H1 (cell line): ENCODE results near the gene SH3PXD2B. TPM values are rescaled to one million over a fixed set of nuclear protein-coding genes. Genes with fewer than 3 reads are reported as not detected.

Experiments used
- CTCF ChIA-PET: fragments of 300-600 bp; sonication (Branson Sonifier 250); formaldehyde crosslinking; loops from one replicate; lab custom pipeline; 2021; ENCODE audit not compliant: partially characterized antibody; lab: Charles Lee
- POLR2A ChIA-PET: fragments of 300-600 bp; sonication (Branson Sonifier 250); formaldehyde crosslinking; loops from one replicate; lab custom pipeline; 2021; ENCODE audit warnings: inconsistent platforms; ENCODE audit not compliant: partially characterized antibody; lab: Charles Lee
- DNase-seq, 2 experiments: peaks; one replicate each; pipeline versions ENCODE4 v3.0.0 to v3.0.0-alpha.2; 2010 to 2022; ENCODE audit warnings: low spot score in 2 of 2, low read depth in 1 of 2, mixed read lengths in 1 of 2
- FAIRE-seq: peaks from 2 replicates; lab custom pipeline; 2011; peaks lifted over from hg19 to GRCh38; lab: Jason Lieb, UNC
- H2AFZ ChIP-seq: 2 replicates; pipeline ENCODE4 v1.8.1; 2012; ENCODE audit warnings: low read length, inconsistent platforms
- H2AK5ac ChIP-seq: 2 replicates; pipeline ENCODE4 v1.6.1; 2013; ENCODE audit warnings: low read depth, low read length
- H2BK120ac ChIP-seq: replicated peaks from 2 replicates; pipeline ENCODE3; 2013; ENCODE audit warnings: low read depth, low read length, inconsistent platforms
- H2BK12ac ChIP-seq: 2 replicates; pipeline ENCODE4 v1.6.1; 2013; ENCODE audit warnings: low read depth, low read length
- H2BK15ac ChIP-seq: 2 replicates; pipeline ENCODE4 v1.6.1; 2013; ENCODE audit warnings: low read length
- H2BK20ac ChIP-seq: 2 replicates; pipeline ENCODE4 v1.6.1; 2013; ENCODE audit warnings: low read length
- H2BK5ac ChIP-seq: 2 replicates; pipeline ENCODE4 v1.6.1; 2013; ENCODE audit warnings: low read depth, low read length
- H3K14ac ChIP-seq: 2 replicates; pipeline ENCODE4 v1.6.1; 2013; ENCODE audit warnings: inconsistent platforms; ENCODE audit not compliant: insufficient read length
- H3K18ac ChIP-seq: 2 replicates; pipeline ENCODE4 v1.6.1; 2013; ENCODE audit warnings: low read length; ENCODE audit errors: extremely low read depth
- H3K23ac ChIP-seq: 2 replicates; pipeline ENCODE4 v1.6.1; 2013; ENCODE audit warnings: inconsistent platforms; ENCODE audit not compliant: insufficient read length
- H3K23me2 ChIP-seq: 2 replicates; pipeline ENCODE4 v1.6.1; 2013; ENCODE audit warnings: low read depth, low read length
- H3K27ac ChIP-seq: 2 replicates; pipeline ENCODE4 v1.6.1; 2011; ENCODE audit warnings: low read depth, low read length, inconsistent platforms
- H3K27me3 ChIP-seq, 4 experiments: replicated peaks in 1 of 4; 1 replicate in 1 of 4; 2 replicates in 3 of 4; pipeline versions ENCODE4 v1.6.1 to v1.8.1; 2011 to 2013; ENCODE audit warnings: low read length in 3 of 4, mild to moderate bottlenecking in 3 of 4, inconsistent platforms in 2 of 4, mixed read lengths in 2 of 4, moderate library complexity in 1 of 4; ENCODE audit not compliant: control insufficient read depth in 3 of 4, insufficient read depth in 3 of 4; ENCODE audit errors: extremely low read depth in 1 of 4
- H3K36me3 ChIP-seq, 4 experiments: 2 replicates each; pipeline versions ENCODE4 v1.6.1 to v1.8.1; 2011 to 2013; ENCODE audit warnings: mild to moderate bottlenecking in 4 of 4, low read length in 3 of 4, moderate library complexity in 2 of 4, control low read depth in 1 of 4, inconsistent platforms in 1 of 4; ENCODE audit not compliant: insufficient read depth in 4 of 4, control insufficient read depth in 2 of 4
- H3K4ac ChIP-seq: replicated peaks from 2 replicates; pipeline ENCODE3; 2013; ENCODE audit warnings: low read length, low read depth, mixed read lengths, inconsistent platforms; ENCODE audit not compliant: insufficient read length
- H3K4me1 ChIP-seq, 4 experiments: replicated peaks in 1 of 4; 1 replicate in 1 of 4; 2 replicates in 3 of 4; pipeline versions ENCODE4 v1.6.1 to v1.8.1; 2011 to 2013; ENCODE audit warnings: low read length in 3 of 4, inconsistent platforms in 2 of 4, mixed read lengths in 1 of 4; ENCODE audit not compliant: insufficient read depth in 4 of 4, control insufficient read depth in 3 of 4
- H3K4me2 ChIP-seq, 2 experiments: 2 replicates each; pipeline versions ENCODE4 v1.6.1 to v1.8.1; 2011 to 2013; ENCODE audit warnings: low read depth in 2 of 2, low read length in 2 of 2, control low read depth in 1 of 2, inconsistent platforms in 1 of 2, mild to moderate bottlenecking in 1 of 2; ENCODE audit not compliant: insufficient read depth in 1 of 2
- H3K4me3 ChIP-seq, 4 experiments: fragments of 200-600, 300-600 bp in 1 of 4; sonication (generic), shearing (Covaris generic), sonication (Bioruptor Twin) in 1 of 4; 2 replicates each; pipeline versions ENCODE4 v1.5.1 to v1.8.1; 2011 to 2016; ENCODE audit warnings: low read length in 4 of 4, low read depth in 3 of 4, control low read depth in 2 of 4, inconsistent platforms in 2 of 4, mild to moderate bottlenecking in 2 of 4, mixed read lengths in 1 of 4, moderate library complexity in 1 of 4; ENCODE audit not compliant: insufficient read depth in 2 of 4; ENCODE audit errors: extremely low read depth in 1 of 4
- H3K56ac ChIP-seq: replicated peaks from 2 replicates; pipeline ENCODE3; 2013; ENCODE audit warnings: low read depth, mild to moderate bottlenecking, mixed read lengths, low read length, inconsistent platforms; ENCODE audit not compliant: insufficient read length
- H3K79me1 ChIP-seq: 2 replicates; pipeline ENCODE4 v1.6.1; 2013; ENCODE audit warnings: low read depth, low read length, control low read depth
- H3K79me2 ChIP-seq, 2 experiments: 2 replicates each; pipeline versions ENCODE4 v1.6.1 to v1.8.1; 2012 to 2013; ENCODE audit warnings: low read length in 2 of 2, mild to moderate bottlenecking in 2 of 2, inconsistent platforms in 1 of 2; ENCODE audit not compliant: insufficient read depth in 2 of 2, control insufficient read depth in 1 of 2
- H3K9ac ChIP-seq, 4 experiments: replicated peaks in 1 of 4; 1 replicate in 1 of 4; 2 replicates in 3 of 4; pipeline versions ENCODE4 v1.6.1 to v1.8.1; 2011 to 2013; ENCODE audit warnings: low read depth in 3 of 4, low read length in 3 of 4, control low read depth in 2 of 4, mild to moderate bottlenecking in 2 of 4, moderate library complexity in 2 of 4, inconsistent platforms in 1 of 4; ENCODE audit errors: extremely low read depth in 1 of 4
- H3K9me3 ChIP-seq, 2 experiments: 2 replicates each; pipeline versions ENCODE4 v1.6.1 to v1.8.1; 2012 to 2013; ENCODE audit warnings: mild to moderate bottlenecking in 2 of 2, moderate library complexity in 2 of 2, control low read depth in 1 of 2, inconsistent platforms in 1 of 2, low read depth in 1 of 2, low read length in 1 of 2, mixed read lengths in 1 of 2; ENCODE audit not compliant: insufficient read depth in 2 of 2
- H4K20me1 ChIP-seq, 2 experiments: replicated peaks in 1 of 2; 2 replicates each; pipeline versions ENCODE3 to v1.8.1; 2011 to 2013; ENCODE audit warnings: inconsistent platforms in 2 of 2, low read length in 2 of 2, mild to moderate bottlenecking in 1 of 2; ENCODE audit not compliant: insufficient read depth in 2 of 2, control insufficient read depth in 1 of 2
- H4K5ac ChIP-seq: 2 replicates; pipeline ENCODE4 v1.6.1; 2013; ENCODE audit warnings: low read length, low read depth, mixed read lengths, inconsistent platforms; ENCODE audit not compliant: insufficient read length
- H4K8ac ChIP-seq: 2 replicates; pipeline ENCODE4 v1.8.0; 2013; ENCODE audit warnings: mild to moderate bottlenecking, moderate library complexity, low read length, inconsistent platforms; ENCODE audit not compliant: insufficient read depth; ENCODE audit errors: extremely low read depth
- H4K91ac ChIP-seq: replicated peaks from 2 replicates; pipeline ENCODE3; 2013; ENCODE audit warnings: low read length, mixed read lengths, inconsistent platforms; ENCODE audit not compliant: insufficient read length
- CHD1 ChIP-seq: IDR thresholded peaks from 2 replicates; pipeline ENCODE4 v1.6.1; 2012; ENCODE audit warnings: low read depth, low read length, improper control_type of control experiment
- HDAC2 ChIP-seq, 2 experiments: fragments of 300-600 bp in 1 of 2; sonication (generic) in 1 of 2; IDR thresholded peaks; 2 replicates each; pipeline ENCODE4 v1.6.1; 2011 to 2012; ENCODE audit warnings: low read depth in 2 of 2, low read length in 2 of 2, mild to moderate bottlenecking in 2 of 2, moderate library complexity in 2 of 2, borderline replicate concordance in 1 of 2, inconsistent platforms in 1 of 2
- HDAC6 ChIP-seq: IDR thresholded peaks from one replicate; pipeline ENCODE4 v1.7.1; 2012; ENCODE audit warnings: low read depth, mild to moderate bottlenecking, inconsistent platforms, low read length, moderate library complexity
- KDM4A ChIP-seq: IDR thresholded peaks from one replicate; pipeline ENCODE4 v1.7.1; 2012; ENCODE audit warnings: low read depth, mild to moderate bottlenecking, moderate library complexity, low read length, inconsistent platforms; ENCODE audit not compliant: severe bottlenecking
- RAD21 ChIP-seq, 2 experiments: IDR thresholded peaks in 1 of 2; conservative IDR thresholded peaks in 1 of 2; 2 replicates each; pipeline ENCODE4 v1.6.1; 2011; ENCODE audit warnings: low read depth in 2 of 2, low read length in 2 of 2, improper control_type of control experiment in 1 of 2, inconsistent platforms in 1 of 2, mild to moderate bottlenecking in 1 of 2, moderate library complexity in 1 of 2
- RXRA ChIP-seq: IDR thresholded peaks from 2 replicates; pipeline ENCODE4 v1.6.1; 2011; ENCODE audit warnings: low read depth, mild to moderate bottlenecking, low read length, moderate library complexity; ENCODE audit not compliant: insufficient read depth
- SP1 ChIP-seq: IDR thresholded peaks from 2 replicates; pipeline ENCODE4 v1.6.1; 2011; ENCODE audit warnings: low read depth, low read length
- SP2 ChIP-seq: IDR thresholded peaks from 2 replicates; pipeline ENCODE4 v1.6.1; 2012; ENCODE audit warnings: mild to moderate bottlenecking, low read length, inconsistent platforms
- SRF ChIP-seq: IDR thresholded peaks from 2 replicates; pipeline ENCODE4 v1.6.1; 2011; ENCODE audit warnings: mild to moderate bottlenecking, low read depth, low read length, moderate library complexity
- TBP ChIP-seq: IDR thresholded peaks from 2 replicates; pipeline ENCODE4 v1.6.1; 2011; ENCODE audit warnings: low read depth, low read length, improper control_type of control experiment
- WGBS, 2 experiments: shearing (Covaris generic) in 1 of 2; methylation state at CpG; one replicate each; pipeline versions ENCODE4 v1.1.6 to v1.1.7; 2013 to 2015; ENCODE audit warnings: low lambda C conversion rate in 2 of 2, mixed read lengths in 2 of 2, inconsistent platforms in 1 of 2, low coverage in 1 of 2, missing lambda C conversion rate in 1 of 2; ENCODE audit not compliant: insufficient replicate concordance in 2 of 2, insufficient coverage in 1 of 2, insufficient read length in 1 of 2; ENCODE audit errors: extremely low coverage in 1 of 2, missing lambda C conversion rate in 1 of 2; 5-methylcytosine and 5-hydroxymethylcytosine counted together
- polyA plus RNA-seq, 7 experiments: library from polyadenylated mRNA; depleted of rRNA in 3 of 7; stranded (reverse) in 5 of 7; unstranded in 2 of 7; fragments of >200 nt in 5 of 7; fragments of 200-250 nt in 2 of 7; gene quantifications; 1 replicate in 5 of 7; 2 replicates in 1 of 7; 4 replicates in 1 of 7; pipeline versions ENCODE4 v1.2.1 to v1.2.3, GENCODE V29; 2011 to 2013; ENCODE audit warnings: missing spikeins in 2 of 7, mixed read lengths in 2 of 7
- total RNA-seq: library from RNA; stranded (reverse); fragmentation: NEBNext Ultra II Directional; extraction: Animal tissue kit (Norgen Biotek cat#: 25700); gene quantifications from 2 replicates; pipeline ENCODE4 v1.2.1, GENCODE V29; 2021
- TF ChIP-seq, protein P1 (sequence below): IDR thresholded peaks from 2 replicates; pipeline ENCODE4 v1.6.1; 2012; ENCODE audit warnings: inconsistent platforms

SH3PXD2B gene
- total and polyA plus RNA-seq, 2 of the 8 experiments (the other 6 are each of a cell fraction or from before 2014, with no cell fraction given) = 32.9 to 72.9 TPM

DNA sequence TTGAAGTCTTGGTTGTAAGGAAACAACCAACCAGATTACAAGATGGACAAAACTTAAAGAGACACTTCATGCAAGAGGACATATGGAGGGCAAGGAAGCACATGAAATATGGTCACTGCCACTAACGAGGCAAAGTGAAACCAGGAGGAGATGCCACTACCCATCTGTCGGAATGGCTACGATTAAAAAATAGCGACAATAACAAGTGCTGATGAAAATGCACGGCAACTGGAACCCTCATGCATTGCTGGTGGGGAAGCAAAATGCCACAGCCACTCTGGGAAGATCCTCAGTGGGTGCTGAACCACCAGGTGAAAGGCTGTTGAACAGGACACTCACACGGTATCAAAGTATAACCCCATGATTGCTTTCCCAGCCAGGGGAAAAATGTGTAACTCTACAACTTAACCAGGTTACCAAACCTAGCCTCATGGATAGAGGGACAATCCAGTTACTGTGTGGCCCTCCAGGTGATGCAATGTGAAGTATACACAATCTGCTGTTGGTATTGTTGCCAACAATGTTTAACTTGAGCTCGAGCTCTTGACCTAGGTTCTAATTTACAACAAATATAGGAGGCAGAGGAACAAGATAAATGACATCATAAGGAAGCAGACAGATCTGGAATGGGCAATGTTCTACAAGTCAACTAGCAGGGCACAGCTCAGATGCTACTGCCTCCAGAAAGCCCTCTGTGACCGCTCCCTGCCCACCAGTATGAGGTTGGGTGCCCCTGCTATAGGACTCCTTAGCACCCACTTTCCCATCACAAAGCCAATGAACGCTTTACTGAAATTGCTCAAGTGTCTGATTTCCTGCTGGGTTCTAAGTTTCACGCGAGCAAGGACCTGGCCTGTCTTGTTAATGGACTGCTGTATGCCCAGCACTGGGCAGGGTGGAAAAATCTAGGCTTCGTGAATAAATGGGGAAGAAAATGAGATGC lies 25.8 kb downstream of the SH3PXD2B start:
- peaks cover 12 to 41% of the 10 kb centered on the region in 2 experiments for H4K20me1 ChIP-seq
- H2BK5ac ChIP-seq = no peak overlapping the region
- no peak overlapping the region for H2AK5ac ChIP-seq
- H2BK20ac ChIP-seq = no peak overlapping the region
- H3K4me1 ChIP-seq = peaks cover 0 to 3% (median 0%) of the 10 kb centered on the region in 4 experiments; a peak in 2 of 7 replicates
- H3K9ac ChIP-seq = no peak overlapping the region
- H3K4me2 ChIP-seq = no peak overlapping the region
- H3K79me1 ChIP-seq = peaks cover 14% of the 10 kb centered on the region
- no peak overlapping the region for H3K18ac ChIP-seq
- peaks cover 0 to 55% of the 10 kb centered on the region in 2 experiments; a peak in 3 of 4 replicates for H3K79me2 ChIP-seq
- H4K91ac ChIP-seq = no peak overlapping the region
- no peak overlapping the region for H4K5ac ChIP-seq
- no peak overlapping the region for H3K23ac ChIP-seq
- H3K4me3 ChIP-seq = no peak overlapping the region
- no peak overlapping the region for H3K56ac ChIP-seq
- H3K27ac ChIP-seq = no peak overlapping the region
- 93% methylated on average over 12 of the region's 12 CpGs; no CpG with 5 or more reads in 1 of the 2 experiments for WGBS, 2 experiments
- H3K4ac ChIP-seq = no peak overlapping the region
- no peaks in the 10 kb centered on the region for H3K9me3 ChIP-seq
- DNase-seq (no peak), FAIRE-seq (no peak)
- no peak overlapping the region for H2BK15ac ChIP-seq
- CTCF ChIA-PET = interaction anchor here (7.1 kb wide), 1 partner anchor 23 kb away, joined by 36 read pairs; no protein-coding TSS in a partner anchor
- H4K8ac ChIP-seq = no peak overlapping the region
- no peak overlapping the region for H2AFZ ChIP-seq
- POLR2A ChIA-PET = no interaction called here
- H3K23me2 ChIP-seq = no peaks in the 10 kb centered on the region
- no peaks in the 10 kb centered on the region for H3K27me3 ChIP-seq
- no peak overlapping the region for H2BK12ac ChIP-seq
- H2BK120ac ChIP-seq = no peak overlapping the region
- H3K36me3 ChIP-seq = no peaks in the 10 kb centered on the region
- no peak overlapping the region for H3K14ac ChIP-seq
- no peak for TF ChIP-seq KDM4A
- TF ChIP-seq HDAC2 (IDR thresholded peaks at IDR 0.05; ENCODE audit: borderline replicate concordance in 1 of 2, low read depth in 2 of 2, low read length in 2 of 2) = no peak
- no peak for TF ChIP-seq SP2
- no peak for TF ChIP-seq CHD1
- no peak for TF ChIP-seq SP1
- no peak for TF ChIP-seq RXRA
- no peak for TF ChIP-seq TBP
- no peak for TF ChIP-seq HDAC6
- TF ChIP-seq, protein P1, sequence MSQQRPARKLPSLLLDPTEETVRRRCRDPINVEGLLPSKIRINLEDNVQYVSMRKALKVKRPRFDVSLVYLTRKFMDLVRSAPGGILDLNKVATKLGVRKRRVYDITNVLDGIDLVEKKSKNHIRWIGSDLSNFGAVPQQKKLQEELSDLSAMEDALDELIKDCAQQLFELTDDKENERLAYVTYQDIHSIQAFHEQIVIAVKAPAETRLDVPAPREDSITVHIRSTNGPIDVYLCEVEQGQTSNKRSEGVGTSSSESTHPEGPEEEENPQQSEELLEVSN = no peak
- no peak for TF ChIP-seq RAD21 (IDR thresholded peaks at IDR 0.05 in 1 of 2, conservative IDR thresholded peaks at IDR 0.05 in 1 of 2; ENCODE audit: low read depth in 2 of 2, low read length in 2 of 2)
- TF ChIP-seq SRF = no peak
